Stimulated activated CD8-positive, alpha-beta memory T cell treated with anti-CD3 and anti-CD28 coated beads, Interleukin-4, amount 100 ng/mL, for 1 hour (primary cell): ENCODE results near the gene GAD1.

Experiments used
- DNase-seq, 2 donors: peaks; one replicate each; pipeline ENCODE4 v3.0.0-alpha.2; 2020; ENCODE audit warnings: low read depth in 2 of 2, low spot score in 1 of 2

Gene GAD1

DNA sequence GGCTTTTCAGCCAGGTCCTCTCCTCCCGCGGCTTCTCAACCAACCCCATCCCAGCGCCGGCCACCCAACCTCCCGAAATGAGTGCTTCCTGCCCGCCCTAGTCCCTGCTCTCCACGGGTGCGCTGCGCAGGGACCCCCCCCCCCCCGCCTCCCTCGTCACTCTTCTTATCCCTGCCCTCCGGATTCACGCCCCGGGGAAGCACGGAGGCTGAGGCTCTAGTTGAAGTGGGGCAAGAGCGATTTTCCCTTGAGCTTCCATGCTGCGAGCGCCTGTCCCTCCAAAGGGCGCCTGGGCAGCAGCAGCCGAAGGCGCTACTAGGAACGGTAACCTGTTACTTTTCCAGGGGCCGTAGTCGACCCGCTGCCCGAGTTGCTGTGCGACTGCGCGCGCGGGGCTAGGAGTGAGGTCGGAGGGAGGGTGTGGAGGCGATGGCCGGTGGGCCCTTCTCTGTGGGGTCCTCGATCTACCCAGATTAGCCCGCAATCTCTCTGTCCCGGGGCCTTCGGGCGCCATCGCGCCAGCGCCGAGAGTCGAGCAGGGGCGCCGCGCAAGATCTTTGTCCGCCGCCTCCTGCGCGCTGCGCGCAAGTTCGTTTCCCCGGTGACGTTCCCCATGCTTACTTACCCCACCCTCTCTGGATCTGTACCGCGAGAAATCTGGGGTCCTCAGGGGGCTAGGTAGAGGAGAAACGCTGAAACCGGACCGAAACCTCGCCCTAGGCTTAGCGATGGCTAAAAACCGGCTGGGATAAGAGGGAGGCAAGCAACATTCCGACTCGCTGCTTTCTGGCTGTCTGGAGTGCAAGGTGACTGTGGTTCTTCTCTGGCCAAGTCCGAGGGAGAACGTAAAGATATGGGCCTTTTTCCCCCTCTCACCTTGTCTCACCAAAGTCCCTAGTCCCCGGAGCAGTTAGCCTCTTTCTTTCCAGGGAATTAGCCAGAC, 677 bp downstream of the GAD1 start:
- DNase-seq = no peak

DNA sequence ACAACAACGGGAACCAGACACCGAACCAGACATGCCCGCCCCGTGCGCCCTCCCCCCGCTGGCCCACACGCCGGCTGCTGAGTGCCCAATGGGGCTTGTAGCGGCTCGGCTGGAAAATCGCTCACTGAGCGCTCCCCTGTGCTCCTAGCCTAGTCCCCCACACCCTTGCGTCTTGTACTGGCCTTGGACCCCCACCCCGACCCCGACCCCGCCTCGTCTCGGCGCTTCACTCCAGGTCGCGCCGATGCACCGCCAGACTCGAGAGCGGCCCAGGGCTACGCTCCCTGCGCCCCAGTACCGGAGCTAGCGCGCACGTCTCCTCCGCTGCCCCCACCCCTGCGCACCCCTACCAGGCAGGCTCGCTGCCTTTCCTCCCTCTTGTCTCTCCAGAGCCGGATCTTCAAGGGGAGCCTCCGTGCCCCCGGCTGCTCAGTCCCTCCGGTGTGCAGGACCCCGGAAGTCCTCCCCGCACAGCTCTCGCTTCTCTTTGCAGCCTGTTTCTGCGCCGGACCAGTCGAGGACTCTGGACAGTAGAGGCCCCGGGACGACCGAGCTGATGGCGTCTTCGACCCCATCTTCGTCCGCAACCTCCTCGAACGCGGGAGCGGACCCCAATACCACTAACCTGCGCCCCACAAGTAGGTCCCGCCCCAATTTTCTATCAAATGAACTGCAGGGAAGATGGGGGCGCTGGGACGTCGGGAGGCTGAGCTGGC, 1.5 kb downstream of the GAD1 start:
- DNase-seq = no peak

GRCh38 chr2:170818752-170819470, 2.2 kb downstream of the GAD1 start:
- no peak for DNase-seq

DNA sequence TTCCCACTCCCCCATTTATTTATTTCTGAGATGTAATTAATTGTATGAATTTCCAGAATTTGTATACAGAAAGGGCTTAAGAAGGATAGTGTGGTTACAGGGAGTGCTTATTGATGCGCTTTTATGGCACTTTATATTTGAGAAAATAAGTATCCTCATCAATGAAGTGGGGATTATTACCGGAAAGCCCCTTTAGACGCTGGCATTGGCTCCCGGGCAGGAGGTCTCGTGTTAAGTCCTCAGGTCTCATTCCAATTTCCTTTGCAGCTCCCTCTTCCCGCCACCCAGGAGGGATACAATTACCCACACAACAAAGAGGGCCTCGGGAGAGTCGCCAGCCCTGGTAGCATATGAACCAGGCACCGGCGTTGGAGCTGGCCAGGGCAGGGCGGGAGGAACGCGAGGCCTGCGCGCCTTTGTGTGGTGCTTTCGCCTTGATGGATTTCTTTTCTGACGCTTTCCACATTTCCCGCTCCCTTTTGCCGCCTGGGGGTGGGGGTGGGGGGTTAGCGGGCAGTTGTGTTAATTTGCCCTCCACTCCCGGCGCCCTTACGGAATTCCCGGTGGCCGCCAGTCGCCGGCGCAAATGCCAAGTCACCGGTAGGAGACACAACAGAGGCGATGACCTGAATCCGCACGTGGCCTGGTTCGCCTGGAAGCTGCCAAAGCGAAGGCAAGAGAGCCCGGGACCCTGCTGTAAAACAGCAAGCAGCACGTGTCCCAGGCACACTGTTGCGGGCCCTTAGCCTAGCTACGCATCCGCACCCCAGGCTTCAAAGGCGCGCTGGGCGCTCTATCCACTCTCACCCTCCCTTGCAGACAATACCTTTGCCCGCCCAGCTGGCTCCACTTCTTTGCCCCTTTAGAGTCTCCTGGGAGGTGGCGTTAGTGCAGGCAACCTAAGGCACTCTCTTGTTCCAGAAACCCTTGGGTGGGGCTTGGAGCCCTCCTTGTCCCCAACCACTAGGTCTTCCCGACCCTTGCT, 3.3 kb downstream of the GAD1 start:
- DNase-seq = no peak

DNA sequence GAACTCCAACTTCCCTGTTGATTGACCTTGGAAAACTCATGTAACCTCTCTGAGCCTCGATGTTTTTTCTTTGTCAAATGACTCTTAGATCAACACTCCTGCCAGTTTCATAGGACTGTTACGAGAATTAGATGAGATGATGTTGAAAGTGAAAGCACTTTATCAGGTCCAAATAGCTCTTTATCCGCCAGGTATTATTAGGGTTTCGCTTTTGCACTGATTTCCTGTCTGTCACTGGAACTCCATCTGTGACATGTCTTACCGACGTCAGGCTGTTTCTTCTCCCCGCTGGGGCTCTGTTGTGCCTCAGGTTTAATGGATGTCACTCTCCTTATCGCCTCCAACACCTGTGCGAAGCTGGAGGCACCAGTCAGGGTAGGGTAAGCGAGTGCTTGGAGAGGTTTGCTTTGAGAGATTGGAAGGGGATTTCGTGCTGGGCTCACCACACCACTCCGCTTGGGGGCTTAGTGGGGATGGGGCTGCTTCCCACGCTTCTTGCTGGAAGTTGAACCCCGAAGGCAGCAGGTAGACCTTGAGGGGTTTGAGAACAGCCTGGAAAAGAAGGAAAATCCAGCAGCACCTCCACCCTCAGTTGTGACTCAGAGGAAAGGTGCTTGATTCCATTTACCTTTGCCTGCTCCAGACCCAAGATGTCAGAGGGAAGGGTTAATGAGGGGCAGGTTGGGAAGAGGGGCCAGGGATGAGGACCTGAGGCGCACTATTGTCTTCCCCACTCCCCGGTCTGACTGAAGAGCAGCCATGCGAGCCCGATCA, 4.3 kb downstream of the GAD1 start:
- DNase-seq = no peak

- DNase-seq = no peak
Measured at GRCh38 chr2:170821531-170822289, 5.0 kb downstream of the GAD1 start.

DNA sequence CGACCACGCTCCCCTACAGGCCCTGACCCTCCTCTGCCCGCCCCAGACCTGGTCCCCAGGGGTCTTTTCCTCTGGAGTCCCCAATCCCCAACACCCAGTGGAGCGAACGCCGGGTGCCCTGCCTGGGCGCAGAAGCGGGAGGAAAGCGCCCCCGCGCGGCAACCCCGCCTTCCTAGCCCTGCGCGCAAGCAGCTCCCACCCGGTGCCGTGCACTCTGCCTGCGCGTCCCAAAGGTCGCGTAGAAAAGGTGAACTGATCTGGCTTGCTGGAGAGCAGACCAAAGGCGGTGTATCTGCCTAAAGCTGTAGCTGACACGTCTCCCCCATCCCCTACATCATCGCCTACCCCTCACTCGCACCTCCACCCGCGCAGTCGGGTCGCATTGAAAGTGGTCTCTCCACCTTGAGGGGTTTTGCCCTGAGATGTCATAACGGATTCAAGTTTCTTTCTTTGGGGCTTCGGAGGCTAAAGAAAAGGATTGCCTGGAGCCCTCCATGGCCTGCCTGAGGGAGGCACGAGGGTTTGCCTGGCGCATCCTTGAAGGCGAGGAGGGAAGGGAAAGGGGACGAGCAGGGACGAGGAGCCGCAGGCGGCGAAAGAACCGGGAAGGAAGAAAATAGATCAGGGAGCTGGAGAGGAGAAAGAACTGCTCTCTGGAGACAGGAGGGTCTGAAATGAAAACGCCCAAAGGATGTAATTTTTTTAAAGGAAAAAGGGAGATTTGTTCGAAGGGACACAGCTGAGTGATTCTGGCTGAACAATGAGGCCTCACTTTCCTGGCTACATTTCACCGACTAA, 5.8 kb downstream of the GAD1 start:
- DNase-seq = no peak

DNA sequence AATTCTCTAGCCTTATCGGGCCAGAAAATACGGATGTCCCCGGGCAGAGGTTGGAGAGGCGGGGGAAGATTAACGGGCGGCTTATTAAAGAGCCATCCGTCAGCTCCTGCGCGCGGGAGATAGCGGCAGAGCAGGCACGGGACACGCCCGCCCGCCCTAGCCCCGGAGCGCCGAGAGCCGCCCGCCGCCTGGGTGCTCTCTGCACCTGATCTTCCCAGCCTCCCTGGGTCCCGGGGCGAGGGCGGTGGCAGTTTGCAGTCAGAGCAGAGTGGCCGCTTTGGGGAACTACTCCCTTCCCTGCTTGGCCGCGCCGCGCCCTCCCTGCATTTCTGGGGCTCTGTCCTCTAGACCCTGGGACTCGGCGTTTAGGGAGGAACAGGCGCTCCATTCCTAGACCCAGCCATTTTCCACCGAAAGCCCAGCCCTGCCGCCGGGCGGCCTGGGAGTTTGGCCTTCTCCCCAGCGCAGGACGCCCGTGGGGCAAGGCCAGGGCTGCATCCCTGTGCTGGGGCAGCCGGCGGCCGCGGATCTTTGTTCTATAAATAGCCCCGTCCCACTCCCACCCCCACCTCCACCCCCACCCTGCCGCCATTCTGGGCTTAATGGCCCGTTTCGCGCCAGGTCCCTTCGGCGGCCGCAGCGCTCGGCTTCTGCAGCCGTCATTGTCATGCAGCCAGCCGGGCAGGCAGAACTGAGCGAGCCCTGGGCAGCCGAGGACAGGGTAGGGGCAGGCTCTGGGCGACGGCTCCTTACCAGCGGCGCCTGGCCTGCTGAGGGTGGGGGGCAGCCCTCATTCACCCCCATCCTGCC, 6.6 kb downstream of the GAD1 start:
- no peak for DNase-seq

- DNase-seq = no peak
Measured at GRCh38 chr2:170823898-170824215, 7.2 kb downstream of the GAD1 start.

DNA sequence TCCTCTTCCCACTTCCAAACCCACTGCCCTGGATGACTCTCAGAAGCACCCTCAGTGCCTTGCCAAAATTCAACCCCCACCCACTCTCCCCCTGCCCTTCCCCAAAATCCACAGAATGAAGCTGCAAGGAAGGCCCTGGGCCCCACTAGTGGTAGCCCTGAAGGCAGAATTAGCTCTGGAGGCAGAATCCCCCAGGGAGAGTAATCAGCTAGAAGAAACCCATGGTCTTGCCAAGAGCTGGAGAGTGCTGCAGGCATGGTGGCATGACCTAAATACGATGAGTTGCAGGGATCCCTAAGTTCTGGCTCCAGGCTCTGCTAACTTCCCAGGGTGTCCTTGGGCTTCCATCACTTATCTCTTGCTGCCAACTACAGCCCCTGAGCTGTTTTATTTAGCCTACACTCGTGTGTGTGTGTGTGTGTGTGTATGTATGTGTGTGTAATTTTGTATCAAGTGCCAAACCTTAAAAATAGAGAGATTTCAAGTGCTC, 7.9 kb downstream of the GAD1 start:
- no peak for DNase-seq

GRCh38 chr2:170827841-170828532, 11.3 kb downstream of the GAD1 start:
- no peak for DNase-seq

GRCh38 chr2:170828533-170828916, 11.8 kb downstream of the GAD1 start:
- no peak for DNase-seq

- DNase-seq = no peak
Measured at GRCh38 chr2:170829036-170829435, 12.3 kb downstream of the GAD1 start.

- no peak for DNase-seq
Measured at GRCh38 chr2:170830166-170830565, 13.5 kb downstream of the GAD1 start.

GRCh38 chr2:170831115-170831514, 14.4 kb downstream of the GAD1 start:
- no peak for DNase-seq

DNA sequence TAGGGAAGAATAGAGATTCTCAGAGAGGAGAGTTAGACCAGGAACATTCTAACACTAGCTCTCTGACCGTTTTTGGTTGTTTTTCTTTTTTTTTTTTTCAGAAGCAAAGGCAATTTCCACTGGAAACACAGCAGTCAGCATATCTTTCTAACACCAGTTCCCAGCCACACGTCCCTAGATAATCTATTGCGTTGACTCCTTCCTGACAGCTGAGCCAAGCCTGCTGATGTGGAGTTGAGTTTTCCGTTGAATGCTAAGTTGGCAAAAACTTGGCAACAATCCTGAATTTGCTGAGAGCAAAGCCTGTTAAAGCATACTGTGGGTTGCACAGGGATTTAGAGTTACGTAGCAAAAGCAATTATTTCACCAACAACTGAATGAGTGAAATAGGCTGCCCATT, 19.3 kb downstream of the GAD1 start:
- no peak for DNase-seq

DNA sequence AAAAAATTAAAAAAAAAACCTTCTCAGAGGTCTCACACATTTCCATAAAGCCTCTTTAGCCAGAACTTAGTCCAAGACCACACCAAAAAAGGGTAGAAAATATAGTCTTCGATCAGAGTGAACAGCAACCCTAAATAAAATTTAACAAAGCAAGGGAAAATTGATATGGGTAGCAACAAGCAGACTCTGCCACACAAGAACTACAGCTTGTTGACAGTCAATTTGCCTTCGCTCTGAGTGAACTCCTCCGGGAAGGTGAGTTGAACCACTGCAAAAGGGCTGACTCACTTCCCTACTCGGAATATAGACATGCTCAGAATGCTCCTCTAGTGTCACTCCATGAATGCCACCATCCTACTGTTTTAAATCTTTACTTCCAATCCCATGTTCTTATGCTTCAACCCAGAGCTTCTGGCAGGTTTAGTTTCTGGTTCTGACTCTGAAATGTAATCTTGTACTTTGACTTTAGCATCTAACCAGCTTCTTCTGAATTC, 24.1 kb downstream of the GAD1 start:
- no peak for DNase-seq
